IMR-90 (cell line): ENCODE results near the gene TTC39B. TPM values are rescaled to one million over a fixed set of nuclear protein-coding genes. Genes with fewer than 3 reads are reported as not detected.

ENCODE experiments used
- ATAC-seq: fragments of 200-7000 bp; cut with Tn5 transposase; 2 replicates; pipeline ENCODE4 v1.9.1; 2020; ENCODE audit warnings: low read depth, mild to moderate bottlenecking, moderate library complexity
- BruUV-seq: library from RNA; stranded (reverse); fragments of 400-500 nt; replicated peaks from 2 replicates; lab custom pipeline; 2021; lab: Mats Ljungman, UMichigan
- CTCF ChIA-PET: fragments of 300-600 bp; formaldehyde crosslinking; extraction: SDS; loops from one replicate; lab custom pipeline; 2021; ENCODE audit warnings: antibody characterized with exemption; lab: Yijun Ruan, JAX
- POLR2A ChIA-PET: fragments of 300-600 bp; sonication (Branson Sonifier 250); formaldehyde crosslinking; loops from one replicate; lab custom pipeline; 2022; ENCODE audit warnings: antibody characterized with exemption; ENCODE audit not compliant: unreplicated experiment; lab: Charles Lee
- DNase-seq: peaks from one replicate; pipeline ENCODE4 v3.0.0; 2013
- H2AFZ ChIP-seq: replicated peaks from 2 replicates; pipeline ENCODE3; 2013; ENCODE audit warnings: low read length, mild to moderate bottlenecking; ENCODE audit not compliant: poor library complexity
- H2AK5ac ChIP-seq: 2 replicates; pipeline ENCODE4 v1.6.1; 2013; ENCODE audit warnings: low read depth, low read length, inconsistent platforms
- H2AK9ac ChIP-seq: replicated peaks from 2 replicates; pipeline ENCODE3; 2013; ENCODE audit warnings: mild to moderate bottlenecking, low read depth, low read length, moderate library complexity; ENCODE audit not compliant: poor library complexity
- H2BK120ac ChIP-seq: 2 replicates; pipeline ENCODE4 v1.6.1; 2013; ENCODE audit warnings: low read depth, low read length, inconsistent platforms
- H2BK15ac ChIP-seq: 3 replicates; pipeline ENCODE4 v1.6.1; 2013; ENCODE audit warnings: low read depth, low read length, inconsistent platforms
- H2BK20ac ChIP-seq: 2 replicates; pipeline ENCODE4 v1.6.1; 2013; ENCODE audit warnings: low read depth, mild to moderate bottlenecking, inconsistent platforms, low read length, moderate library complexity
- H2BK5ac ChIP-seq: 2 replicates; pipeline ENCODE4 v1.6.1; 2013; ENCODE audit warnings: mild to moderate bottlenecking, low read depth, low read length, inconsistent platforms; ENCODE audit not compliant: poor library complexity, severe bottlenecking
- H3K14ac ChIP-seq: replicated peaks from 2 replicates; pipeline ENCODE4 v1.6.1; 2013; ENCODE audit warnings: low read depth, low read length, inconsistent platforms
- H3K18ac ChIP-seq: 2 replicates; pipeline ENCODE4 v1.6.1; 2013; ENCODE audit warnings: low read depth, low read length, control low read depth
- H3K23ac ChIP-seq: 2 replicates; pipeline ENCODE4 v1.6.1; 2013; ENCODE audit warnings: low read depth, low read length, inconsistent platforms
- H3K27ac ChIP-seq: 2 replicates; pipeline ENCODE4 v1.5.1; 2013; ENCODE audit warnings: mild to moderate bottlenecking, control low read depth, low read length; ENCODE audit not compliant: insufficient read depth
- H3K27me3 ChIP-seq: 2 replicates; pipeline ENCODE4 v1.6.1; 2013; ENCODE audit warnings: low read length; ENCODE audit not compliant: control insufficient read depth, insufficient read depth
- H3K36me3 ChIP-seq: 2 replicates; pipeline ENCODE4 v1.6.1; 2013; ENCODE audit warnings: low read length, mixed read lengths; ENCODE audit not compliant: control insufficient read depth, insufficient read depth
- H3K4ac ChIP-seq: 2 replicates; pipeline ENCODE4 v1.6.1; 2013; ENCODE audit warnings: low read depth, low read length, inconsistent platforms
- H3K4me1 ChIP-seq: 2 replicates; pipeline ENCODE4 v1.6.1; 2013; ENCODE audit warnings: low read length, mixed read lengths; ENCODE audit not compliant: control insufficient read depth, insufficient read depth
- H3K4me2 ChIP-seq: 2 replicates; pipeline ENCODE4 v1.6.1; 2013; ENCODE audit warnings: low read depth, mild to moderate bottlenecking, control low read depth, low read length, moderate library complexity
- H3K4me3 ChIP-seq: 2 replicates; pipeline ENCODE4 v1.5.1; 2013; ENCODE audit warnings: low read depth, mild to moderate bottlenecking, control low read depth, low read length, moderate library complexity; ENCODE audit not compliant: insufficient read depth
- H3K56ac ChIP-seq: 2 replicates; pipeline ENCODE4 v1.6.1; 2013; ENCODE audit warnings: low read length, inconsistent platforms; ENCODE audit not compliant: insufficient read depth; ENCODE audit errors: extremely low read depth
- H3K79me1 ChIP-seq, 2 experiments: 2 replicates each; pipeline ENCODE4 v1.6.1; 2013; ENCODE audit warnings: low read length in 2 of 2, inconsistent platforms in 1 of 2, low read depth in 1 of 2
- H3K9ac ChIP-seq: 2 replicates; pipeline ENCODE4 v1.6.1; 2013; ENCODE audit warnings: low read depth, low read length, control low read depth
- H3K9me1 ChIP-seq: 2 replicates; pipeline ENCODE4 v1.6.1; 2013; ENCODE audit warnings: low read length, inconsistent platforms; ENCODE audit not compliant: insufficient read depth
- H3K9me3 ChIP-seq: 2 replicates; pipeline ENCODE4 v1.6.1; 2013; ENCODE audit warnings: low read length; ENCODE audit not compliant: control insufficient read depth, insufficient read depth
- H4K20me1 ChIP-seq: 2 replicates; pipeline ENCODE4 v1.6.1; 2013; ENCODE audit warnings: low read length, inconsistent platforms; ENCODE audit not compliant: insufficient read depth
- H4K5ac ChIP-seq: 2 replicates; pipeline ENCODE4 v1.6.1; 2013; ENCODE audit warnings: mild to moderate bottlenecking, low read depth, low read length, control low read depth
- H4K8ac ChIP-seq, 2 experiments: 2 replicates each; pipeline ENCODE4 v1.6.1; 2013; ENCODE audit warnings: low read depth in 2 of 2, low read length in 2 of 2, control low read depth in 1 of 2, inconsistent platforms in 1 of 2
- H4K91ac ChIP-seq: 2 replicates; pipeline ENCODE4 v1.6.1; 2013; ENCODE audit warnings: low read depth, low read length, inconsistent platforms; ENCODE audit not compliant: insufficient read depth
- CHD1 ChIP-seq: IDR thresholded peaks from 2 replicates; pipeline ENCODE4 v1.6.1; 2012; ENCODE audit warnings: low read depth, low read length, improper control_type of control experiment
- NFE2L2 ChIP-seq: fragments of 150-350 bp; IDR thresholded peaks from 2 replicates; pipeline ENCODE4 v1.6.1; 2016; ENCODE audit warnings: low read depth, mild to moderate bottlenecking, low read length
- RCOR1 ChIP-seq: IDR thresholded peaks from 2 replicates; pipeline ENCODE4 v1.6.1; 2012; ENCODE audit warnings: mild to moderate bottlenecking, low read length, improper control_type of control experiment; ENCODE audit not compliant: insufficient replicate concordance
- WGBS, 2 experiments: methylation state at CpG; one replicate each; pipeline versions ENCODE4 v1.1.5 to v1.1.7; 2013; ENCODE audit warnings: missing lambda C conversion rate in 2 of 2; ENCODE audit not compliant: insufficient read length in 1 of 2; ENCODE audit errors: extremely low coverage in 2 of 2; 5-methylcytosine and 5-hydroxymethylcytosine counted together
- dilution Hi-C: fragments of 300-500 bp; cut with HindIII; formaldehyde crosslinking; loops from one replicate; pipeline ENCODE4 v1.14.3; 2018; ENCODE audit warnings: low sequenced_read_pairs; ENCODE audit not compliant: unreplicated experiment
- in situ Hi-C: fragments of 300-500 bp; cut with MboI; formaldehyde crosslinking; loops from 3 replicates; pipeline ENCODE4 v1.14.3; 2019; ENCODE audit warnings: low sequenced_read_pairs, inconsistent platforms, mixed read lengths
- intact Hi-C: fragments of 100-400 bp; cut with micrococcal nuclease; formaldehyde crosslinking; loops from 2 replicates; pipeline ENCODE4 v1.10.0; 2022
- polyA plus RNA-seq, 3 experiments: library from polyadenylated mRNA; depleted of rRNA; stranded (reverse); fragments of >200 nt; gene quantifications; 2 replicates each; pipeline ENCODE4 v1.2.3, GENCODE V29; 2012; ENCODE audit warnings: low replicate concordance in 1 of 3
- total RNA-seq: library from RNA; depleted of rRNA; stranded (reverse); fragments of >200 nt; gene quantifications from 2 replicates; pipeline ENCODE4 v1.2.3, GENCODE V29; 2012

TTC39B gene
- total and polyA plus RNA-seq, 2 of the 4 experiments (the other 2 are of a cell fraction) = 2.5 to 12.2 TPM

- H3K23ac ChIP-seq = peak overlapping the region; percentile 89
Measured at GRCh38 chr9:15243081-15243480, 63.9 kb downstream of the TTC39B start.

More at GRCh38 chr9:15243081-15243480, 63.9 kb downstream of the TTC39B start:
- WGBS, 2 experiments = no CpG with 5 or more reads among the region's 1 CpG
- Histone ChIP-seq H3K4ac (peak overlapping the region; percentile 69), H4K8ac (peak overlapping the region; percentile 54 to 84; a peak in 3 of 4 replicates), H2BK20ac (peak overlapping the region; percentile 80; the same call in 1 of the 2 replicates), H3K4me2 (peak overlapping the region; percentile 20; the same call in 1 of the 2 replicates), H3K36me3 (no peaks in the 10 kb centered on the region), H2BK5ac (peak overlapping the region; percentile 65), H4K5ac (peak overlapping the region; percentile 82), H3K27ac (peak overlapping the region; percentile 93; the same call in 1 of the 2 replicates), H3K9me1 (peaks cover 13% of the 10 kb centered on the region), H2BK120ac (peak overlapping the region; percentile 82), H3K9ac (no peak overlapping the region), H4K20me1 (no peaks in the 10 kb centered on the region), H2BK15ac (peak overlapping the region; percentile 85; the same call in 2 of the 3 replicates), H2AFZ (peak overlapping the region; percentile 78), H3K9me3 (no peaks in the 10 kb centered on the region), H3K14ac (peak overlapping the region; percentile 91), H4K91ac (peak overlapping the region; percentile 86), H3K4me3 (no peak overlapping the region), H3K79me1 (peaks cover 18 to 49% of the 10 kb centered on the region in 2 experiments), H3K56ac (no peak overlapping the region), H3K18ac (peak overlapping the region; percentile 96), H3K4me1 (peaks cover 15% of the 10 kb centered on the region), H3K27me3 (no peaks in the 10 kb centered on the region), H2AK5ac (peak overlapping the region; percentile 86), H2AK9ac (peak overlapping the region; percentile 44)
- in situ Hi-C loops (no loop called here), intact Hi-C loops (no loop called here), dilution Hi-C loops (no loop called here)
- BruUV-seq = no TSS peak
- no peak for TF ChIP-seq RCOR1
- TF ChIP-seq NFE2L2 = peak; percentile 53; the same call in 1 of the 2 replicates
- no peak for TF ChIP-seq CHD1
- CTCF ChIA-PET = no interaction called here
- ATAC-seq (peak; percentile 24), DNase-seq (peak; percentile 55)
- POLR2A ChIA-PET = no interaction called here
